Prostate gland (tissue), 2 donors: Measurements from ENCODE around the gene C17orf100. TPM values are rescaled to one million over a fixed set of nuclear protein-coding genes. Genes with fewer than 3 reads are reported as not detected.

Experiments
- DNase-seq: peaks from one replicate; pipeline ENCODE4 v3.0.0-alpha.2; 2019; ENCODE audit warnings: low spot score
- H3K27ac ChIP-seq, 2 donors: fragments of 200-600 bp; sonication (generic); 2 replicates each; pipeline ENCODE4 v1.5.1; 2017 to 2019
- H3K27me3 ChIP-seq: fragments of 200-600 bp; sonication (generic); replicated peaks from 2 replicates; pipeline ENCODE4 v1.5.1; 2019; ENCODE audit not compliant: insufficient read depth
- H3K36me3 ChIP-seq, 2 donors: fragments of 200-600 bp; sonication (generic); 1 replicate in 1 of 2; 2 replicates in 1 of 2; pipeline versions ENCODE4 v1.5.1 to v1.8.1; 2017 to 2019
- H3K4me1 ChIP-seq: fragments of 200-600 bp; sonication (generic); replicated peaks from 2 replicates; pipeline ENCODE4 v1.5.1; 2019
- H3K4me3 ChIP-seq, 2 donors: fragments of 200-600 bp; sonication (generic); 2 replicates each; pipeline ENCODE4 v1.5.1; 2017 to 2019
- H3K9me3 ChIP-seq: fragments of 200-600 bp; sonication (generic); 2 replicates; pipeline ENCODE4 v1.5.1; 2017
- CTCF ChIP-seq, 4 experiments: fragments of 200-600 bp in 2 of 4; fragments of 450-650 bp in 2 of 4; sonication (generic) in 2 of 4; IDR thresholded peaks; 1 replicate in 3 of 4; 2 replicates in 1 of 4; pipeline ENCODE4 v1.5.1; 2016 to 2019; ENCODE audit warnings: antibody characterized with exemption in 4 of 4, mild to moderate bottlenecking in 2 of 4, moderate library complexity in 2 of 4
- POLR2A ChIP-seq: fragments of 450-650 bp; IDR thresholded peaks from one replicate; pipeline ENCODE4 v1.6.1; 2016; ENCODE audit warnings: antibody characterized with exemption, mild to moderate bottlenecking
- POLR2AphosphoS5 ChIP-seq: sonication (generic); formaldehyde crosslinking; IDR thresholded peaks from one replicate; pipeline ENCODE4 v1.6.1; 2017; ENCODE audit warnings: antibody characterized with exemption
- WGBS: methylation state at CpG from one replicate; pipeline ENCODE4 v1.1.5; 2018; 5-methylcytosine and 5-hydroxymethylcytosine counted together
- intact Hi-C: fragments of 100-400 bp; cut with DNase I; formaldehyde crosslinking; loops from one replicate; pipeline ENCODE4 v1.14.2; 2022
- total RNA-seq, 2 donors: library from RNA; depleted of rRNA; stranded (reverse); fragments of >200 nt; gene quantifications; one replicate each; pipeline ENCODE4 v1.1.0, GENCODE V29; 2016

The C17orf100 gene
- total RNA-seq, 2 donors from 2014 or later, result 3.5 to 6.1 TPM

- TF ChIP-seq CTCF (IDR thresholded peaks at IDR 0.05), result no peak
- no peak for TF ChIP-seq POLR2A
- no peak for TF ChIP-seq POLR2AphosphoS5
- no peaks in the 10 kb centered on the region for H3K36me3 ChIP-seq
- H3K27me3 ChIP-seq, result no peaks in the 10 kb centered on the region
- H3K4me1 ChIP-seq, result no peaks in the 10 kb centered on the region
- intact Hi-C loops, result loop anchor here (5.0 kb wide), 2 partner anchors 176 to 336 kb away; no protein-coding TSS in a partner anchor
- WGBS, result 90% methylated on average over 6 of the region's 6 CpGs
- H3K4me3 ChIP-seq, result no peak overlapping the region
- no peak for DNase-seq
- H3K9me3 ChIP-seq, result no peaks in the 10 kb centered on the region
- no peak overlapping the region for H3K27ac ChIP-seq
Observed at GRCh38 chr17:6666557-6666956, 15.0 kb downstream of the C17orf100 start.

GRCh38 chr17:6667516-6667915 lies 16.0 kb downstream of the C17orf100 start:
- no peaks in the 10 kb centered on the region for H3K27me3 ChIP-seq
- intact Hi-C loops, result loop anchor here (5.0 kb wide), 2 partner anchors 175 to 335 kb away; no protein-coding TSS in a partner anchor
- 71% methylated on average over 6 of the region's 6 CpGs for WGBS
- no peak overlapping the region for H3K27ac ChIP-seq
- no peaks in the 10 kb centered on the region for H3K4me1 ChIP-seq
- H3K36me3 ChIP-seq, result no peaks in the 10 kb centered on the region
- H3K9me3 ChIP-seq, result no peaks in the 10 kb centered on the region
- no peak for TF ChIP-seq POLR2A
- TF ChIP-seq POLR2AphosphoS5, result no peak
- no peak for TF ChIP-seq CTCF (IDR thresholded peaks at IDR 0.05)
- H3K4me3 ChIP-seq, result no peak overlapping the region
- DNase-seq, result no peak

DNA sequence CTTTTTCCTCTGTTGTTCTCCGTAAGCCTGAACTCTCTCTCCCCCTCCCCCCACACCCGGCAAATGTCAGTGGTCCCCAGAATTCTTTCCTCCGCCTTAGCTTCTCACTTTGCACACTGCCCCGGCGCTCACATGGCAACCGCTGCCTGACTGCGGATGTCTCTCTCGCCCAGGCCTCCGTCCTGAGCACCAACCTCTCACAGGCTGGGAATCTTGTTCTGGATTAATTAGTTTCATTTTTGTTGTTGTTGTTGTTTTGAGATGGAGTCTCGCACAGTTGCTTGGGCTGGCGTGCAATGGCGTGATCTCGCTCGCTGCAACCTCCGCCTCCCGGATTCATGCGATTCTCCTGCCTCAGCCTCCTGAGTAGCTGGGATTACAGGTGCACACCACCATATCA lies 16.7 kb downstream of the C17orf100 start:
- 82% methylated on average over 17 of the region's 17 CpGs for WGBS
- intact Hi-C loops, result loop anchor here (5.0 kb wide), 2 partner anchors 174 to 334 kb away; no protein-coding TSS in a partner anchor
- DNase-seq, result no peak
- Histone ChIP-seq H3K4me3 (no peak overlapping the region), H3K36me3 (no peaks in the 10 kb centered on the region), H3K4me1 (no peaks in the 10 kb centered on the region), H3K27ac (no peak overlapping the region), H3K27me3 (no peaks in the 10 kb centered on the region), H3K9me3 (no peaks in the 10 kb centered on the region)
- no peak for TF ChIP-seq POLR2A
- no peak for TF ChIP-seq POLR2AphosphoS5
- no peak for TF ChIP-seq CTCF (IDR thresholded peaks at IDR 0.05)

DNA sequence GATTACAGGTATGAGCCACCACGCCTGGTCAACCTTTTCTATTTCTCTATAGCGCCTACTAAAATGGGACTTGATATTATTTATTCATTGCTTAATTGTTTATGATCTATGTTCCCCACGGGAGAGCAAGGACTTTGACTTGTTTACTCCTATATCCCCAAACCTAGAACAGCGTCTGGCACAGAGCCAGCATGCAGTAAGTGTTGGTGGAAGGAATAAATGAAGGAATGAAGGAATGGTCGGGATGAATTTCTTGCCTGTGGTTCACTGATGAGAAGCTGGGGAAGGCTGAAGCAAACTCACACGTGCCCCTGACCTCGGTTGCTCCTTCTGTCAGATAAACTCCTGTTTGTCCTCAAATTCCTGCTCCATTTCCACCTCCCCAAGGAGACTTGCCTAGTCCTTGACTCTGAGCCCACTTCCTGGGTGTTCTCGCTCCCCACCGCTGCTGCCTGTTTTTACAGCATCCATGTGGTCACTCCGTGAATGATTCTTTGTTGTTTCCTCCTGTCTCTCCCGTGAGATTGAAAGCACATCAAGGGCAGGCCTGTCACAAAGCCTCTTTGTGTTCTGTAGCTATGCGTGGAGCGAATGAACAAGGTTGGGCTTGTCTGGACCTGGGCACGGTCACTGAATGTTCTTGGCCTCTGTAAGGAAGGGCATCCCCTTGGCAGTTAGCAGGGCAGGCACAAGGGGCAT lies 17.3 kb downstream of the C17orf100 start:
- Histone ChIP-seq H3K9me3 (no peaks in the 10 kb centered on the region), H3K27me3 (no peaks in the 10 kb centered on the region), H3K27ac (no peak overlapping the region), H3K4me3 (no peak overlapping the region), H3K36me3 (no peaks in the 10 kb centered on the region), H3K4me1 (no peaks in the 10 kb centered on the region)
- 64% methylated on average over 14 of the region's 14 CpGs for WGBS
- intact Hi-C loops, result loop anchor here (5.0 kb wide), 2 partner anchors 173 to 333 kb away; no protein-coding TSS in a partner anchor
- DNase-seq, result no peak
- no peak for TF ChIP-seq POLR2A
- TF ChIP-seq CTCF (IDR thresholded peaks at IDR 0.05), result no peak
- no peak for TF ChIP-seq POLR2AphosphoS5
